GM21515 (cell line): ENCODE results near the gene ATXN7L2.

Experiments
- ATAC-seq: cut with Tn5 transposase; IDR thresholded peaks from one replicate; pipeline ENCODE4 v1.9.1; 2021; ENCODE audit not compliant: unreplicated experiment

The ATXN7L2 gene

DNA sequence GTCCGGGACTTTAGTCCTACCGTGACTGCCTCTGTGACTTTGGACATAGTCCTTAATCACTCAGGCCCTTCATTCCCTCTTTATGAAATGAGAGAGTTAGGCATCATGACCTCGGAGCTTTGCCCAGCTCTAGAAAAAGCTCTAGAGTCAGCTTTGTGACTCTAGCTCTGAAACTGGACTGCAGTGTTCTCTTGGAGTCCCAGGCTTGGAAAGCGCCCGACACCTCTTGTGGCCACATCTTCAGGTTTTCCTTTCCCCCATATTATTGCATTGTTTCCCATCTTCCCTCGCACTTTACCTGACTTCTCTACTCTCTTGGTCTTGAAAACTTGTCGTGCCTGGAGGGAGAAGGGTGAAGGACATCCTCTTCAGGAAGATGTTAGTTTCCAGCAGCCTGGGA is 38.3 kb downstream of the ATXN7L2 start:
- no peak for ATAC-seq

DNA sequence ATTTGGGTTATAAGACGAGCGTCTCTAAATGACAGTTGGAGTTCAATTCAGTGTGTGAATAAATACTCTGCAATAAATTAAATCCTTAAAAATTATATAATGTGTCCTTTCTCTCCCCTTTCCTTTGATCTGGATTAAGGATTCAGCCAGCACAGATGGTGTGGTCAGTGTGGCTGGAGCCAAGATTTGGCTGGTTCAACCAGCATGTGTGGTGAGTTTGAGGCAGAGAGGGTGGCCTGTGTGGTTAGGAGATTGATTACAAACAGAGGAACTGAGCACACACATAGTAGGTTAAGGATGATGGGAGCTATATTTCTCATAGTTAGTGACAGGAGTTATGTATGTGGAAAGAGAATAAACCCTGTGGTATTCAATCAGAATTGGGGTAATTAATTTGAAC is 40.0 kb downstream of the ATXN7L2 start:
- ATAC-seq: no peak

DNA sequence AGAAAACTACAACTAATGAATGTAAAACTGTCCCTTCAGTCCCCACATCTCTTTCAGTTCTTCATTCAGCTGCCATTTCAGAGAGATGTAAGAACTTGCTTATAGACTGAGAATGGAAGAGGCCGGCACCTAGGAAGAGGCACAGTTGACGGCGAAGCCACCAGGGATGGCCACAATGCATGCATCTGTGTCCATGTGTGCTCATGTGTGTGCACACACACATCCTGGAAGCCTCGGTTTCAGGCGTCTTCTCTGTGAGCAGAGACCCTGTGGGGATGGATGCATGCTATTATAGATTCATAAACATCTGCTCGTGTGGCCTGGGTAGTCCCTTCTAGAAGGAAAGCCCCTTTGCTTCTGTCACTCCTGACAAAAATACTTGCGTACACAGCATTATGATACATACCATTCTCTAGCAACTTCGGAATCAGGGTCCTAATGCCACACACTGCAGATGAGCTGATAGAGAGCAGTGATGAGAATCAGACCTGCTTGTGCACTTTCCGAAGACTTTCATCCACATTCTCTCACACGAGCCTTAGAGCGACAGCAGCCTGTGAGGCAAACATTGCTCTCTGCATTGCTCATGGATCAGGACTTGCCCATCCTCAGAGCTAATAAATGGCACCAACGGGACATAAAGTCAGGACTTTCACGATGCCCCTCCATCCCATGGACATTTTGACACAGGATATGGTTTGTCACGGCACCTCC is 43.5 kb downstream of the ATXN7L2 start:
- ATAC-seq: peak; percentile 62

DNA sequence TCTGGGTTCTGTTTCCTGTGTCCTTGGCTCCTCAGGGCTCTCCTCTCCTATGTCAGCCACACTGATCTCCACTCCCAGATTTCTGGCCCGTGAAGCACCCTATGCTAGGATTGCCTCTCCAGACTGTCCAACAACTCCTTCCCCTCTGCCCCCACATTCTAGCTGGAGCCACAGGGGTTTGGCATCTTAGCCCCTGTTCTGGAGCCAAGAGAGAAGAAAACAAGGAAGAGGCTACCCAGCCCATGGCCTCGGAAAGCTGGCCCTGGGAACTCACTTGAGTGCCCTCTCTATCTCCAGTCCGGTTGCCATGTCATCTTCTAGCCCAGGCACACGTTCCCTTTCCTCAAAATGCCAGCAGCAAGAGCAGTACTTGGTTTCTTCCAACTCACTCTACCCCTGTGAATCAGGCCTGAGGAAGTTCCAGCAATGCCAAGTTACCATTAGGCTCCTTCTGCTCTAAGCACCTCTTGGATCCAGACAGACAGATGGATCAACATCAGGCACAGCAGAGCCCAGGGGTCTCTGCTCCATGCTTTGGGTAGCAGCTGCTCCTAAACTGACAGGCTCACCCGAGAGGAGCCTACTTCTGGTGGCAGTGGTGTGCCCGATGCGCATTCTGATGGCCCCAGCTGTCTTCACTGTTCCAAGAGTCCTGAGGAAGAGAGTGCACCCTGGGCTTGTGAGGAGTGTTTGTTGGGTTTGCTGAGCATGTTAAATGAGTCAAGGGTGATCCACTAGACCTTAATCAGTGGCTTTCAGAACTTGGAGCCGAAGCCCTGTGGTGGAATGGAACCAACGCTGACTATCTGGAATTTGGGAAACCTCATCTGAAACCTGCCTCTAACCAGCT is 44.4 kb downstream of the ATXN7L2 start:
- no peak for ATAC-seq

DNA sequence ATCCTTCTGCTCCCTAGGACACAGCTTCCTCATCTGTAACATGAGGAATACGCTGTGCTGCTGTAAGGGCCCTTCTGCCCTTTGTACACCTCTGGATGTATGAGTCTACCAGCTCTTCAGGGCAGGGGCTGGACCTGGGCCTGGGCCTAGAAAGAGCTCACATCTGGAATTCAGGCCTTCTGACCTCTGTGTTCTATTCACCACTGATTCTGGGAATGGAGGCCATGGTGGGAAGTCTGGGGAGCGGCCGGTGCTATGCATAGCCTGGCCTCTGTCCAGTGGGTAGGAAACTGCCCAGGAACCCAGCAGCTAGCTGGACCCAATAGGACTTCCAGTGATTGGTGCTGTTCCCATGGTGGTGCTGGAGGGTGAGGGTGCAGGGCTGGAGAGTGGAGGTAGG is 45.0 kb downstream of the ATXN7L2 start:
- no peak for ATAC-seq

DNA sequence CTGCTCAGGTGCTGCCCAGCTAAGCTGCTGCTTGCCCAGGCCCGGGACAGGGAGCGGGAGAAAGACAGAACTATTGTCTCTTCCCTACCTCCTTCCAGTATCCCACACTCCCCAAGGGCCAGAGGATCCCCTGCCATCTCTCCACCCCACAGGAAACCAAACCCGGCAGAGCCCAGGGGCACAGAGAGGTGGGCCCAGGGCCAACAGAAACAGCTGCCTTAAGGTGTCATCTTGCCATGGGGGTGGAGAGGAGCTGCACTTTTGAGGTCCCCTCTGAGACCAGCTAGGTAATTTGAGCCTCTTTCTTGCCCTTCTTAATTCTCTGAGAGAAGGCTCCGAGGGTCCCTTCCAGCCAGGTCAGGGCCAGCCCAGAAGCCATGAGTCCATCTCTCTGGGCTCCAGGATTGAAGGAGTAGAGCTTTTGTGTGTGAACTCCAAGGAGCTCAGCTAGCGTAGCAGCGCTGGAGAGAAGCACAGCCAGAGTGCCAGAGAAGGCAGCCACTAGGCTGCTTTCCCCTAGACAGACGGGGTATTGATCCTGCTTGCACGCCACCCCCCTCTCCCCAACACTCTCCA is 46.3 kb downstream of the ATXN7L2 start:
- ATAC-seq: no peak

DNA sequence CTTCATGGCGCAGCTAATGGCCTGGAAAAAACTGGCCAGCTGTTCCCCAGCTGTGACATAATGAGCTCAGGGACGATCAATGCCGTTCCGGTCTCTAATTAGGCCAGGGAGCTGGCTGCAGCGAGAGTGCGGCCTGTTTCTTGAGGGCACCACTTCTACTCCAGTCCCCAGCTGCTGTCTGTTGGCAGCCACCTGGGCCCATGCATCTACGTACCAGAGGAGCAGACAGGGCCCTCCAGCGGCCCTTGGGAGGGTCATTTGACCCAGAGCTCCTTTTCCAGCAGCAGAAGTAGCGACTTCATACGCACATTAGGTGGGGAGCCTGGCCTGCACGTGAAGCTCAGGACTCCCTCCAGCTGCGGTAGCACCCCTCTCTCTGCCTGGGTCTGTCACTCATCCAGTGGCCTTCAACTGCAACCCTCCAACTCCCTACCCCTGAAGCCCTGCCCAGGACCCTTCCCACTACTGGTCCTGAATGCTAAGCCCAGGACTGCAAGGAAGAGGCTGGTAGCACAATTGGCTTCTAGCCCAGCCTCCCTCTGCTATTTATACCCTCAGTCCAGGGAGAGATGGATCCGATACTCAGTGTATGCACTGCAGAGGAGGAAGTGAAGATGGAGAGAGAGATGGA is 46.9 kb downstream of the ATXN7L2 start:
- no peak for ATAC-seq

DNA sequence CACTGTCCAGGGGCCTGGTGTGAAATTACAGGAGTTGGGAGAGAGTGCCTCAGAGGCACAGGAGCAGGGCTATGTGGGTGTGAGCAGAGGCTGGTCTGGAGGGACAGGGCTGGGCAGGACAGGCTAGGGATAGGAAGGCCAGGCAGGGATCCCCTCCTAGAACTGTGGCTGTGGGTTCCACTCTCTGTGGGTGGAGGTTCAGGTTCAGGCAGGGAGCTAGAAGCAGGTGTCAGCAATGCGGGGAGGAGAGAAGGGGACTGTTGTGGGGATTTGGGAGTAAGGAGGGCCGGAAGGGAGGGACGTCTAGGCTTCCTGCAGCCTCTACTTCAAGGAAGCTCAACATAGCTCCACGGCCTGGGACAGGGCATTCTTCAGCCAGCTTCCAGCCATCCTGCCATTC is 47.7 kb downstream of the ATXN7L2 start:
- ATAC-seq: no peak

DNA sequence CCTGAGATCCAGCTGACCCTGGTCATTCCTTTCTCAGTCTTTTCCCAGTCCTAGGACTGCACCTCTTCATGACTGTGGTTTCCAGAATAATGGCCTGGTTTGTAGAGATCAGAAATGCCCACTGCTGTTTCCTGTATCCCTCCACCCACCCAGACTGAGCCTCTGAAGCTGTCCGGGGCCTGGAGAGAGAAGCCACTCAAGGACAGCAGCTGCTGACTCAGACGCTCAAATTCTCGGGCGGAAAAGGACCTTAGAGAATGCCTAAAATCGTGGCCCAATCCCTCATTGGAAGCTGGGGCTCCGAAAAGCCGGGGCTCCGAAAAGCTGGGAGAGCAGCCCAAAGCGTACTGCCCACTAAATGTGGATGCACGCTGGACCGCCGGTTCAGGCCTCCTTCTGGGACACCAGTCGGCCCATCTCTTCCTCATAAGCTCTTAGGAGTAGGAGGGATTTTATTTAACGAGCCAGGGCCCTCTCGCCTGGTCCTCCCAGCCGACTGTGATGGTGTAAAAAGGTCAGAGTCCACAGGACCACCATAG is 48.2 kb downstream of the ATXN7L2 start:
- ATAC-seq: no peak

DNA sequence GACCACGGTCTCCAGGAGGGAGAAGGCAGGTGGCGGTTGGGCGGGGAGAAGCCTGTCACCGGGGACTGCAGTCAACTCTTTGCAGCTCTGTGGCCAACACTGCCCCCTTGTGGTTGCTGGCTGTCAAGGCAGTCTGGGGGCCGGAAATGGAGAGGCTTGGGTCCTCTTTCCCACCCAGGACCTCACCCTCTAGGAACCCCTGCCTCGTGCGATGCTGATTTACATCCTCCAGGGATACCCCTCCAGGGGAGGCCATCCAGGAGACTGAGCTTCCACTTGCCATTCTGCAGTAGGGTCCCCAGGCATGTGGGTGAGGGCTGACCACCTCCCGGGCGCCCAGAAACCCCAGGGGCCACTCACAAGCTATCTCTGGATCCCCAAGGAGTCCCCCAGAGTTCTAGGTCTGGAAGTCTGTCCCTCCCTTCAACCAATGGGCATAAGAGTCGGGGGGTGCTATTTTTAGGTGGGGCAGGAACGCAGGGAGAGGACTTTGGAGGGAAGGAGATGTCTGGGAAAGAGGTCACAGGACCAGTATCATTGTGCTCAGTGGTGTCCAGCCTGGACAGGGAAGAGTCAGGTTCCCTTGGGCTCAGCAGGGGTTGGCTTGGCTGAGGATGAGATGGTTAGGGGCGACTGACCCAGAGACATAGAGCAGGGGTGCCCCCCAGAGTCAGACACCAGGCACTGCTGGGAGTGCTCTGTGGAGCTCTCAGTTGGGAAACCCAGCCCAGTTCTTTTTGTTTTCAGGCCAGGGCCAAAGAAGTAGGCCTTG is 48.8 kb downstream of the ATXN7L2 start:
- peak; percentile 68 for ATAC-seq

DNA sequence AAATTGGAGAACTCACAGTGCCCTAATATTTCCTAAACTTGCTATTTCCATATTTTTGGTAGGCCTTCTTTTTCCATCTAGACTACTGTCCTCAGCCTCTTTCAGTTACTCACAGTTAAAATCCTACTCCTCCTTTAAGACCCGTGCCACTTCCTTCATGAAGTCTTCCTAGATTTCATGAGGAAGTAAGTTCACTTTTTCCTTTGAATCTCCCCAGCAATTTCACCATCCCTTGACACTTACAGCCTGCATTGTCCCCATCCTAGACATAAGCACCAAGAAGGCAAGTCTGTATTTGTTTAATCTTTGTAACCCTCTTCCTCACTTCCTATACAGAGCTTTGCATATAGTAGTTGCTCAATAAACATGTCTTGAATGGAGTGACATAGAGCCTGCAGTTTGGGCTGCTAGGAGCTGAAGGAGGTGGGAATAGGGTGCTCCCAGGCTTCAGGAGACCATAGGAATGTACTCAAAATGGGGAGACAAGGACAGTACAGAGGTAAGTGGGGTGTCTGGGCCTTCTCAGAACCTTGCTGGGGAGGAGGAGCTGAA is 50.7 kb downstream of the ATXN7L2 start:
- ATAC-seq: no peak

DNA sequence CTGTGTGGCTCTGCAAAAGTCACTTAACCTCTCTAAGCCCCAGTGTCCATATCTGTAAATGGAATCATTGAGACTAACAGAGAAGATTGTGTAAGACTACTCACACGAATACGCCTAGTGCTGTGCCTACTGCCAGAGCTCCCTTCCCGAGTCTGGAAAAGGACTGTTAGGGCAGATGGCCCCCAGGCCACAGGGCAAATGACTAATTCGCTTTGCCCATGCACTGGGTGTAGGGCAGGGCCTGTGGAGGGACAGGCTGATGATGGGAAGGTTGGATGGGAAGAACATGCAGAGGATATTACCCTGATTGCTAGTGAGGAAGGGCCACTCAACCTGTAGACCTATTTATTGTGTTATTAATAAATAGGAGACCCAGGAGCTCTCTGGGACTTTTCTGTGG is 51.8 kb downstream of the ATXN7L2 start:
- no peak for ATAC-seq

DNA sequence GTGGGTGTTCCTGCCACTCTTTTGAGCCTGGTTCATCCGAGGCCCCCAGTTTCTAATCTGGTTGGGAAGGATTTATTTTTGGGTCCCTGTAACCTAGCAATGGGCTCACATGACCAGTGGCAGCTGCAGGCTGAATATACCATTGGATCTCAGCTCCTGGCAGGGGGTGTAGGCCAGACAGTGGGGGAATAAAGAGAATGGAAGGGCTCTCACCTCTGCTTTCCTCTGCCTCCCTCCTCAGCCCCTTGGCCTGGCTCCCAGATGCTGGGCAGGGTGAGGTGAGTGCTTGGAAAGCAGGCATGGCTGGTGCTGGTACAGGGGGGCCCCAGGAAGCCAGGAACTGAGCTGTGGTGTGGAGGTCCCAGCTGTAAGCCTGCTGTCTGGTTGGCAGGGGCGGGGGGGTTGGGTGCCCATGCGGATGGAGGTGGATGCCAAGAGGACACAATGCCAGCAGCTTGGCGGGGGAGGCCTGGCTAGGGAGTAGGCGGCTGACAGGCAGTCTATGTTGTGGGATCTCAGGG is 52.3 kb downstream of the ATXN7L2 start:
- no peak for ATAC-seq

DNA sequence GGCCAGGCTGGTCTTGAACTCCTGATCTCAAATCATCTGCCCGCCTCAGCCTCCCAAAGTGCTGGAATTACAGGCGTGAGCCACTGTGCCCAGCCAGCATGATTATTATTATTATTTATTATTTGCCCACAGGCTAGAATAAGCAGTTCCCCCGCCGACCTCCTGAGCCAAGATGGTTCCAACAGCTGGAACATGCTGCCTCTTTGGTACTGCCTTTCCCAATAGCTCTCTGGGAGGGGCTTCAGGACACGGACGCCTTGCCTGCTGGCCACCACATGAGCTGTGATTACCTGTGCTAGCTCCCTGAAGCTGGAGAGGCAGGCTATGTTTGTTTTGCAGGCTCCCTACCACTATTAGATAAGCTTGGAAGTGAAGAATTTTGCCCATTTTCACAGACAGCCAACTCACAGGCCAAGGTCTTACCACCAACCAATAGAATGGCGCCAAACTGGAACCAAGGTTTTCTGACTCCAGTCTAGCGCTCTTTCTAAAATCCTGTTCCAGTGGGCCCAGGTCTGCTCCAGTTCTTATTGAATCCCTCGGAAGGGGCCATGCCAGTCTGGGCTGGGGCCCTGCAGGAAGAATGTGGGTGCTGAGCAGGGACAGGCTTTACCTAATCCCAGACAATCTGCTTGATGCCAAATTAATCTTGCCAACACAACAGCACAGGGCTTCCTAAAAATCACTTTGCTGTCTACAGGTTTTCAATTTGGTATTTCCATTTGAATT is 53.9 kb downstream of the ATXN7L2 start:
- no peak for ATAC-seq

DNA sequence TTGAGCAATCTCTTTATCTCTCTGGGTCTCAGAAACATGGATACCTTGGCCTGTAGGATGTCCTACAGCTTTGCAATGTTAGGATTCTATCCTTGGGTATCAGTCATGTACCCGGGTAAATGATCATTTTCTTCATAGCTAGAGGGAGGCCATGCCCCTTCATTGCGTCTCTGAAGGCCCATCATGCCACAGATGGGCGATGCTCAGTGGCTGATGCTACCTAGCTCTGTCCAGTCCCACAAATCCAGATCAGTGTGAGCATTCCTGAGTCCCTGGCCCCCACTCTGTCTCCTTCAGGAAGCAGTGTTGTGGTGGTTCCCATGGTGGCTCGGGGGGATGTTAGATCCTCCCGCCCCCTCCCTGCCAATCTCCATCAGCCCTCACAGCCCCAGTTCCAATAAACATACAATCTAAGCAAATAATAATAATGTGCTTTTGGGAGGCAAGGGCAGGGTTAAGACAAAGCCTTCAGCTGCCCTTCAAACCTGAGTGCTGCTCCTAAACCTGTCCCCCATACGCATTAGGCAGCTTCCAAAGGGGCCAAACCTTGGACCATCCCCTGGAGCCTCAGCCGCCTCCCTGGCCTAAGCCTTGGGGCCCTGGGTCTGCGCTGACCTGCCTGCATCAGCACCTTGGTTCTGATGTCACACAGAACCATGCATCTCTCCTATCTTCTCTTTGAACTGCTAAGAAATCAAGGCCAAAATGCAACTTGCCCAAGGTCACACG is 55.3 kb downstream of the ATXN7L2 start:
- ATAC-seq: no peak

DNA sequence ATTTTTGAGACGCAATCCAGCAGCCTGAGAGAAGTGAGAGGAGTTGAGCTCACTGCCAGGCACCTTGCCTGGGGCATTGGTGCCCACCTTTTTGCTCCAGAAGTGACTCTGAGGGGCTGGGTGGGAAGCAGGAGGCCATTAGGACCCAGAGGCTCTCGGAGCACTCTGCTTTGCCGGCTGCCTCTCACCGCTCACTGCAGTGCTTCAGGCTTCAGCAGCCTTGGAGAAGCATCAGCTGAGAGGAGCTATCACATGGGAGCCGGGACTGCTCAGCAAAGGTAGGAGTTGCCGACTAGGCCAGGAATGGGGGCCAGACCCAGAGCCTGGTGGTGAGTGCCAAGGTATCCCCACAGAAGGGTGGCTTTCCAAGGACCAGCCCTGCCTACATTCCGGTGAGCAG is 56.0 kb downstream of the ATXN7L2 start, which contains the start of gene GPR61:
TSS of gene GPR61 (plus strand) at position 197 of the 400 bp plus-strand sequence. CDS start 3,151 bp downstream, outside the sequence.
- ATAC-seq: no peak

DNA sequence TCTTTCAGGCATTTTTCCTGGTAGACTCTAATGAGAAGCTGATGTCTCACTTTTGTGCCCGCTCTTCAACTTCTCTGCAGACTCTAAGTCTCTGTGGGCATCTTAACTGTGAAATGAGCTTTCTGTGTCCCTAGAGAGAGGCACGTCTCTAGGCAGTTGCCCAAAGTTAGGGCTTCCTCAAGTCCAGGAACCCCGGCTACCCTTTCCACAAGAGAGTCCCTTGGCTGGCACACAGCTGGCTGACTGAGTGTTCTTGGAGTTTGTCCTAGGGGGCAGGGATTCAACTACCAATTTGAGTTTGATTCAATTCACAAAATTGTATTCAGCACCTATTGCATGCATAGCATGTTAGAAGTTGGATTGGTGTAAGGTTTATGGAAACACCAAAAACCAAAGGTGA is 57.4 kb downstream of the ATXN7L2 start:
- ATAC-seq: no peak
